GM20000 (cell line): ENCODE results near the gene DYNC2H1.
A peak's percentile ranks its signal among the peaks of the same experiment; 100 is the strongest.

Experiments
- DNase-seq: peaks from one replicate; pipeline ENCODE4 v3.0.0; 2012; ENCODE audit warnings: low spot score
- CTCF ChIP-seq: IDR thresholded peaks from 2 replicates; pipeline ENCODE4 v1.5.1; 2012; ENCODE audit warnings: mild to moderate bottlenecking, control low read depth; ENCODE audit errors: extremely low read depth, missing control alignments

Gene DYNC2H1

GRCh38 chr11:103108933-103109817 is at the start of gene DYNC2H1:
Gene DYNC2H1 (plus strand): TSS chr11:103109426. CDS start chr11:103109575, 149 bp downstream.
- peak; percentile 90 for DNase-seq
- TF ChIP-seq CTCF: peak; percentile 17

GRCh38 chr11:103061656-103062055 is 47.6 kb upstream of the DYNC2H1 start:
- TF ChIP-seq CTCF: no peak
- no peak for DNase-seq

GRCh38 chr11:103067118-103067517 is 42.1 kb upstream of the DYNC2H1 start:
- TF ChIP-seq CTCF: no peak
- DNase-seq: no peak

- no peak for TF ChIP-seq CTCF
- no peak for DNase-seq
Measured at GRCh38 chr11:103069367-103069766, 39.9 kb upstream of the DYNC2H1 start.

- TF ChIP-seq CTCF: no peak
- no peak for DNase-seq
Measured at GRCh38 chr11:103070142-103070541, 39.1 kb upstream of the DYNC2H1 start.

DNA sequence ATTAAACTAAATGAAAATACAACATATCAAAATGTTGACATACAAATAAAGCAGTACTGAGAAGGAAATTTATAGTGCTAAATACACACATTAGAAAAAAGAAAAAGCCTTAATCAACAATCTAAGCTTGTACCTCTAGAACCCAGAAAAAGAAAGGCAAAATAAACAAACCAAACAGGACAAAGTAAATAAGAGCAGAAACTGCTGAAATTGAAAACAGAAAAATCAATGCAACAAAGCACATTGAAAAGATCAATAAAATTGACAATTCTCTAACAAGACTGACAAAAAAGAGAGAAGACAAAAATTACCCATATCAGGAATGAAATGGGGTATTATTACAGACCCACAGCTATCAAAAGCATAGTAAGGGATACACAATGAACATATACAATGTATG is 38.2 kb upstream of the DYNC2H1 start:
- no peak for TF ChIP-seq CTCF
- no peak for DNase-seq

DNA sequence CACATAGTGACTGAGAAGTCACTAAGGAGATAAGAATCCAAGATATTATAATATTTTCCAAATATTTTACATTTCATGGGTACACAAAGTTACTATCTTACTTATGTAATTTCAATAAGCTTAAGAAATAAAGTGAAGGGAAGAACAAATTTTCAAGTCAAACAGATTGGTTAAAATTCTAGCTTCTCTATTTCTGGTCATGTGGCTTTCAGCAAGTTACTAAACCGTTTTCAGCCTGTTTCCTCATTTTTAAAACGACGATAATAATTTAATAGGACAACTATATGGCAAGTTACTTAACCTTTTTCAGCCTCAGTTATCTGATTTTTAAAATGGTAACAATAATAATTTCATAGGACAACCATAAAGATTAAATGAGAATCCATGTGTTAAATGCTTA is 32.9 kb upstream of the DYNC2H1 start:
- TF ChIP-seq CTCF: no peak
- no peak for DNase-seq
